Bronchial epithelial cell (primary cell): ENCODE data around the gene RNF113A. TPM values are rescaled to one million over a fixed set of nuclear protein-coding genes. Genes with fewer than 3 reads are reported as not detected.

Experiments used
- DNase-seq: peaks from one replicate; pipeline ENCODE4 v3.0.0-alpha.2; 2010; ENCODE audit warnings: low read depth
- FAIRE-seq: peaks from 2 replicates; lab custom pipeline; 2011; peaks lifted over from hg19 to GRCh38; lab: Jason Lieb, UNC
- H3K27me3 ChIP-seq: 2 replicates; pipeline ENCODE4 v1.5.1; 2011; ENCODE audit warnings: low read length; ENCODE audit not compliant: control insufficient read depth, insufficient read depth
- H3K36me3 ChIP-seq: 2 replicates; pipeline ENCODE4 v1.5.1; 2011; ENCODE audit warnings: low read length; ENCODE audit not compliant: control insufficient read depth, insufficient read depth
- H3K4me3 ChIP-seq: 2 replicates; pipeline ENCODE4 v1.5.1; 2011; ENCODE audit warnings: mild to moderate bottlenecking, low read depth, low read length, control low read depth
- CTCF ChIP-seq: IDR thresholded peaks from 2 replicates; pipeline ENCODE4 v1.5.1; 2011; ENCODE audit warnings: mild to moderate bottlenecking, moderate library complexity, low read length, control low read depth, inconsistent platforms; ENCODE audit not compliant: insufficient read depth, severe bottlenecking
- total RNA-seq: library from RNA; depleted of rRNA; stranded (reverse); fragments of >200 nt; gene quantifications from 2 replicates; pipeline ENCODE4 v1.2.1, GENCODE V29; 2014

The RNF113A gene
- 13.2 and 17.6 TPM in 2 replicates for total RNA-seq

DNA sequence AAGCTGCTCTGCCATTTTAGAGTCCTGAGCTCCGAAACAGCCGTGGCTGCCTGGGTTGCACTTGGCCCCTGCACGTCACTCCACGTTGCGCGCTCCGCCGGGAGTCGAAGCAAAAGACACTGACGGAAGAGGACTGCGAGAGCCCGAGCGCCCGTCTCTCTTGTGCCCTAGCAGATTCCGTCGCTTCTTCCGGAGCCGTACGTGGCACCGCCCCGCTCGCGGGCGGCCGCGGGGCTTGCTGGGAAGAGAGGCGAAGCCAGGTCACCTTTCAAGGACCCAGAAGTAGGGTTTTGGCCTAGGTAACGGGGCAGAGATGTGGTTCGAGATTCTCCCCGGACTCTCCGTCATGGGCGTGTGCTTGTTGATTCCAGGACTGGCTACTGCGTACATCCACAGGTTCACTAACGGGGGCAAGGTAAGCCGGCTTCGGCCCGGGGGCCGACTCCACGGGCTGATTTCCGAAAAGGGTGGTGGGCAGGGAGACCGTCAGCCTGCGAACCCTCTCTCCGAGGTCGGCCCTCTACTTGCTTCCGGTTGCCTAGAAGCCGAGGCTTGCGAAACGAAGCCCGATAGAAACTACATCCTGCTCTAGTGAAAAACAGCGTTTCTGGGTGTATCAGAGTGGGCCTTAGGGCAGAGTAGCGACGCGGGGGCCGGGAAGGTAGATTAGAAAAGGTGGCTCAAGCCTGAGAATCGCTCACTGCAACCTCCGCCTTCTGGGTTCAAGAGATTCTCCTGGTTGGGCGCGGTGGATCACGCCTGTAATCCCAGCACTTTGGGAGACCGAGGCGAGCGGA is at the start of gene RNF113A, which contains the start of gene NDUFA1:
TSS of gene RNF113A (minus strand) at position 135 of the 797 bp plus-strand sequence. CDS start at position 15, 120 bp downstream.
TSS of gene NDUFA1 (plus strand) at position 234 of the 797 bp plus-strand sequence. CDS start at position 314, 80 bp downstream.
- no peak for TF ChIP-seq CTCF
- DNase-seq (peak; percentile 71), FAIRE-seq (no peak)
- H3K27me3 ChIP-seq: no peaks in the 10 kb centered on the region
- H3K4me3 ChIP-seq: peak within 1 kb of the TSS; percentile 60
- H3K36me3 ChIP-seq: no peaks in the 10 kb centered on the region

GRCh38 chrX:119919835-119920585 is 48.5 kb upstream of the RNF113A start:
- no peak for FAIRE-seq
- no peak for TF ChIP-seq CTCF
- Histone ChIP-seq H3K36me3 (no peaks in the 10 kb centered on the region), H3K4me3 (no peak overlapping the region), H3K27me3 (no peaks in the 10 kb centered on the region)
- no peak for DNase-seq

DNA sequence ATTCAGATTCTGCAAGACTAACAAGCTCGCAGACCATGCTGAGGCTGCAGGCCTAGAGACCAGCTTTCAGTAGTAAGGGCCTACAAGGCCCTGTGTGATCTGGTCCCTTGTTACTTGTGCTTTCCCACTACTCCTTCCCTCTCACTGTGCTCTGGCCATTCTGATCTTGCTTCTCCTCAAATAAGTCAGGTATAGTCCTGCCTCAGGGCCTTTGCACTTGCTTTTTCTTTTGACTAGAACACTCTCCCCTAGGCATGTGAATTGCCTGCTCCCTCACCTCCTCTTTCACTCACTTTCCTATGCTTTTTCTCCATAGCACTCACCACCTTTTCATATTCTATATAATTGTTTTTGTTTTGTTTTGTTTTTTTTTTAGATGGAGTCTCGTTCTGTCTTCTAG is 46.3 kb upstream of the RNF113A start:
- Histone ChIP-seq H3K4me3 (no peak overlapping the region), H3K36me3 (no peaks in the 10 kb centered on the region), H3K27me3 (no peaks in the 10 kb centered on the region)
- DNase-seq (no peak), FAIRE-seq (no peak)
- no peak for TF ChIP-seq CTCF

GRCh38 chrX:119916310-119916709 is 44.8 kb upstream of the RNF113A start:
- FAIRE-seq: no peak
- no peak for TF ChIP-seq CTCF
- H3K36me3 ChIP-seq: no peaks in the 10 kb centered on the region
- no peak for DNase-seq
- no peak overlapping the region for H3K4me3 ChIP-seq
- H3K27me3 ChIP-seq: no peaks in the 10 kb centered on the region

DNA sequence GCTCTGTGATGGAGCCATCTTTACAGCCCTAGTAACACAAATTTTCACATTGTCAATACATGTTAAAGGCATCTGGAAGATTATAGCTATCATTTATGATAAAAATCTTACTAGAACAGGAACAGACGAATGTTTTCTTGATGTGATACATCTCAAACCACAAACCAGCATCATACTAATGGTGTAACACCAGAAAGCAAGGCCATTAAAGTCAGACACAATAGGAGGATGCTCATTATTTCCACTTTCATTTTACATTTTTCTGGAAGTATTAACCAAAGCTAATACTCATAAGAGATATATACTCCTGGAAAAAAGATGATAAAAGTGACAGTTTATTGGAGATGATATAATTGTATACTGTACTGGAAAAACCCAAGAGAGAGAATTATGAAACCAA is 29.4 kb upstream of the RNF113A start:
- FAIRE-seq: no peak
- DNase-seq: no peak
- TF ChIP-seq CTCF: no peak
- Histone ChIP-seq H3K4me3 (no peak overlapping the region), H3K36me3 (no peaks in the 10 kb centered on the region), H3K27me3 (no peaks in the 10 kb centered on the region)
